Hepatocyte (in vitro differentiated cells): ENCODE results near the gene QTRT2.

ENCODE experiments used
- EZH2 ChIP-seq: fragments of 200-600 bp; sonication (generic); IDR thresholded peaks from 2 replicates; pipeline ENCODE4 v1.6.1; 2016; ENCODE audit warnings: antibody characterized with exemption, mild to moderate bottlenecking, borderline replicate concordance
- EZH2phosphoT487 ChIP-seq: fragments of 200-600 bp; sonication (generic); IDR thresholded peaks from one replicate; pipeline ENCODE4 v1.6.1; 2018; ENCODE audit warnings: antibody characterized with exemption, mild to moderate bottlenecking, low read depth, moderate library complexity; ENCODE audit not compliant: unreplicated experiment, severe bottlenecking
- TF ChIP-seq, protein P1 (sequence below): fragments of 200-600 bp; sonication (generic); IDR thresholded peaks from 2 replicates; pipeline ENCODE4 v1.5.1; 2016; ENCODE audit warnings: antibody characterized with exemption, mild to moderate bottlenecking; ENCODE audit not compliant: poor library complexity

DNA sequence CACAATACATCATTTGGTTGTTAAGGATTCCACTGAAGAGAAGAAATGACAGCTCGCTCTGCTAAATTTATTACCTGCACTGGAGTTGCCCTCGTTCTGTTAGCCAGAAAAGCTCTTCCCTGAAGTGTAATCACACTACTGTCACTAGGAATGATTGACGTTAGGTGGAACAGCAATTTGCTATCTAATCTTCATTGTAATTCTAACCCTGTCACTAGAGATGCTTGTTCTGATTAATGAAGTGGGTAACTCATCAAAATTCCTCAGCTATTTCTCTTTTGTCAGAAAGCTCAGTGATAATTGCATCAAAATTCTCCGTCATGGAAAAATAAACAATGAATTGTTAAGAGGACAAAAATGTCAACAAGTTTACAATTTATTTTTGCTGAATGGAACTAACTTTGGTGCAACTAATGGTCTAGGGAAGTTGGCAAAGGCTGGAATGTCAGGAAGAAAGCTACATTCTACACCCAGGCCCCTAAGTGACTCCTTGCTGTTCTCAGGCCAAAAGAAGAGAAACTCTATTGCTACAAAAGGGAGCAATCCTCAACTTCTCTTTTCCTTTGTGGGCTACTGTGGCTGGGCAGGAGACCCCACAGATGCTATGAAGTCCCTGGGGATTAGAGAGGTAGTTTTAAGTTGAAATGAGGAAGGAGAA, 34.3 kb upstream of the QTRT2 start:
- TF ChIP-seq, protein P1, sequence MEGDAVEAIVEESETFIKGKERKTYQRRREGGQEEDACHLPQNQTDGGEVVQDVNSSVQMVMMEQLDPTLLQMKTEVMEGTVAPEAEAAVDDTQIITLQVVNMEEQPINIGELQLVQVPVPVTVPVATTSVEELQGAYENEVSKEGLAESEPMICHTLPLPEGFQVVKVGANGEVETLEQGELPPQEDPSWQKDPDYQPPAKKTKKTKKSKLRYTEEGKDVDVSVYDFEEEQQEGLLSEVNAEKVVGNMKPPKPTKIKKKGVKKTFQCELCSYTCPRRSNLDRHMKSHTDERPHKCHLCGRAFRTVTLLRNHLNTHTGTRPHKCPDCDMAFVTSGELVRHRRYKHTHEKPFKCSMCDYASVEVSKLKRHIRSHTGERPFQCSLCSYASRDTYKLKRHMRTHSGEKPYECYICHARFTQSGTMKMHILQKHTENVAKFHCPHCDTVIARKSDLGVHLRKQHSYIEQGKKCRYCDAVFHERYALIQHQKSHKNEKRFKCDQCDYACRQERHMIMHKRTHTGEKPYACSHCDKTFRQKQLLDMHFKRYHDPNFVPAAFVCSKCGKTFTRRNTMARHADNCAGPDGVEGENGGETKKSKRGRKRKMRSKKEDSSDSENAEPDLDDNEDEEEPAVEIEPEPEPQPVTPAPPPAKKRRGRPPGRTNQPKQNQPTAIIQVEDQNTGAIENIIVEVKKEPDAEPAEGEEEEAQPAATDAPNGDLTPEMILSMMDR, result no peak
- TF ChIP-seq EZH2phosphoT487 (no peak), EZH2 (no peak)
